K562 (cell line): Measurements from ENCODE around the gene CPNE2. TPM values are rescaled to one million over a fixed set of nuclear protein-coding genes. Genes with fewer than 3 reads are reported as not detected.

ENCODE experiments used
- ATAC-seq: fragments of 200-7000 bp; cut with Tn5 transposase; 3 replicates; pipeline ENCODE4 v1.9.1; 2020; ENCODE audit warnings: moderate library complexity
- BruUV-seq: library from RNA; stranded (reverse); fragments of 400-500 nt; replicated peaks from 2 replicates; lab custom pipeline; 2021; lab: Mats Ljungman, UMichigan
- CTCF ChIA-PET: fragments of 300-600 bp; formaldehyde crosslinking; extraction: SDS; loops from one replicate; lab custom pipeline; 2021; ENCODE audit warnings: low intra/inter-chr PET ratio; lab: Yijun Ruan, JAX
- POLR2A ChIA-PET: fragments of 300-600, 350-650 bp; sonication (Branson Sonifier 250); formaldehyde crosslinking; extraction: SDS; loops from one replicate; lab custom pipeline; 2021; ENCODE audit warnings: antibody characterized with exemption, inconsistent platforms; lab: Yijun Ruan, JAX
- DNase-seq, 4 experiments: peaks; one replicate each; pipeline versions ENCODE4 v3.0.0 to v3.0.0-alpha.2; 2011 to 2018; ENCODE audit warnings: low spot score in 3 of 4, mixed read lengths in 3 of 4; ENCODE audit errors: extremely low read depth in 1 of 4
- FAIRE-seq: peaks from 2 replicates; lab custom pipeline; 2011; peaks lifted over from hg19 to GRCh38; lab: Jason Lieb, UNC
- H2AFZ ChIP-seq: 2 replicates; pipeline ENCODE4 v1.6.0; 2011; ENCODE audit warnings: low read depth, low read length, control low read depth, inconsistent platforms
- H3K27ac ChIP-seq: fragments of 200-600 bp; 3 replicates; pipeline ENCODE4 v1.8.0; 2011; ENCODE audit warnings: low read depth, mild to moderate bottlenecking, control low read depth, inconsistent platforms, low read length, moderate library complexity, mixed read lengths; ENCODE audit errors: extremely low read depth
- H3K27me3 ChIP-seq, 2 experiments: fragments of 300-600 bp in 1 of 2; 2 replicates in 1 of 2; 3 replicates in 1 of 2; pipeline versions ENCODE4 v1.6.0 to v1.8.0; 2011; ENCODE audit warnings: inconsistent platforms in 2 of 2, low read length in 2 of 2, mild to moderate bottlenecking in 1 of 2, mixed read lengths in 1 of 2, moderate library complexity in 1 of 2; ENCODE audit not compliant: control insufficient read depth in 2 of 2, insufficient read depth in 2 of 2
- H3K36me3 ChIP-seq: fragments of 300-600 bp; 3 replicates; pipeline ENCODE4 v1.8.0; 2011; ENCODE audit warnings: mild to moderate bottlenecking, low read length, inconsistent platforms; ENCODE audit not compliant: control insufficient read depth, insufficient read depth
- H3K4me1 ChIP-seq, 2 experiments: fragments of 200-600 bp in 1 of 2; replicated peaks in 1 of 2; 2 replicates in 1 of 2; 3 replicates in 1 of 2; pipeline versions ENCODE4 v1.5.1 to v1.8.0; 2011; ENCODE audit warnings: inconsistent platforms in 2 of 2, low read length in 2 of 2, mild to moderate bottlenecking in 1 of 2, mixed read lengths in 1 of 2, moderate library complexity in 1 of 2; ENCODE audit not compliant: control insufficient read depth in 2 of 2, insufficient read depth in 2 of 2
- H3K4me2 ChIP-seq: 2 replicates; pipeline ENCODE4 v1.6.1; 2011; ENCODE audit warnings: low read length, control low read depth, inconsistent platforms, mixed read lengths; ENCODE audit not compliant: insufficient read depth
- H3K4me3 ChIP-seq: fragments of 200-600 bp; sonication (generic), shearing (Covaris generic); 2 replicates; pipeline ENCODE4 v1.5.1; 2016; ENCODE audit warnings: control low read depth, inconsistent platforms
- H3K79me2 ChIP-seq: fragments of 200-600 bp; 3 replicates; pipeline ENCODE4 v1.8.0; 2011; ENCODE audit warnings: low read length, inconsistent platforms; ENCODE audit not compliant: control insufficient read depth, insufficient read depth
- H3K9ac ChIP-seq, 2 experiments: 2 replicates each; pipeline versions ENCODE4 v1.6.0 to v1.6.1; 2011; ENCODE audit warnings: low read depth in 2 of 2, low read length in 2 of 2, control low read depth in 1 of 2, inconsistent platforms in 1 of 2, mild to moderate bottlenecking in 1 of 2, mixed read lengths in 1 of 2; ENCODE audit not compliant: insufficient read depth in 1 of 2
- H3K9me1 ChIP-seq: one replicate; pipeline ENCODE4 v1.6.0; 2011; ENCODE audit warnings: inconsistent platforms, mild to moderate bottlenecking, low read length, moderate library complexity; ENCODE audit not compliant: control insufficient read depth, insufficient read depth
- H3K9me3 ChIP-seq: replicated peaks from 2 replicates; pipeline ENCODE4 v1.5.1; 2011; ENCODE audit warnings: low read depth, low read length, inconsistent platforms; ENCODE audit not compliant: control insufficient read depth, insufficient read depth
- H4K20me1 ChIP-seq: replicated peaks from 2 replicates; pipeline ENCODE4 v1.6.1; 2011; ENCODE audit warnings: low read length, inconsistent platforms, mixed read lengths; ENCODE audit not compliant: control insufficient read depth, insufficient read depth
- ARID2 ChIP-seq: fragments of 450-650 bp; IDR thresholded peaks from 2 replicates; pipeline ENCODE4 v1.6.1; 2017; ENCODE audit warnings: antibody characterized with exemption, mild to moderate bottlenecking
- BRF2 ChIP-seq: IDR thresholded peaks from 3 replicates; pipeline ENCODE4 v1.6.1; 2011; ENCODE audit warnings: borderline replicate concordance, mild to moderate bottlenecking; ENCODE audit not compliant: insufficient read length, insufficient read depth
- ELF1 ChIP-seq: fragments of 200-800 bp; sonication (Bioruptor generic); IDR thresholded peaks from 2 replicates; pipeline ENCODE4 v1.6.1; 2016; ENCODE audit warnings: missing genetic modification characterization, missing compliant biosample characterization
- KLF6 ChIP-seq: fragments of 250-450 bp; sonication (Bioruptor Pico); IDR thresholded peaks from 2 replicates; pipeline ENCODE4 v1.4.0; 2020; ENCODE audit warnings: mild to moderate bottlenecking, moderate library complexity, borderline replicate concordance
- LEF1 ChIP-seq: fragments of 450-650 bp; IDR thresholded peaks from 2 replicates; pipeline ENCODE4 v1.6.1; 2016; ENCODE audit warnings: mild to moderate bottlenecking
- MYNN ChIP-seq, 2 experiments: sonication (generic); formaldehyde crosslinking in 1 of 2; IDR thresholded peaks; 2 replicates each; pipeline versions ENCODE4 v1.5.0 to v1.6.1; 2016 to 2020; ENCODE audit warnings: antibody characterized with exemption in 1 of 2, missing genetic modification reagents in 1 of 2
- RB1 ChIP-seq: fragments of 450-650 bp; IDR thresholded peaks from 2 replicates; pipeline ENCODE4 v1.6.1; 2017; ENCODE audit warnings: low read depth, mild to moderate bottlenecking
- STAT5B ChIP-seq: fragments of 250-450 bp; sonication (Bioruptor Pico); IDR thresholded peaks from 2 replicates; pipeline ENCODE4 v1.8.0; 2021; ENCODE audit warnings: mild to moderate bottlenecking, inconsistent platforms
- TCF3 ChIP-seq: sonication (generic); formaldehyde crosslinking; IDR thresholded peaks from 2 replicates; pipeline ENCODE4 v1.4.0; 2020; ENCODE audit warnings: mild to moderate bottlenecking, missing genetic modification reagents
- USF2 ChIP-seq: sonication (generic); formaldehyde crosslinking; IDR thresholded peaks from 2 replicates; pipeline ENCODE4 v1.5.0; 2020; ENCODE audit warnings: missing genetic modification reagents
- ZNF143 ChIP-seq: sonication (generic); formaldehyde crosslinking; IDR thresholded peaks from 2 replicates; pipeline ENCODE4 v1.9.0; 2022; ENCODE audit warnings: mild to moderate bottlenecking, missing genetic modification reagents
- ZNF586 ChIP-seq: fragments of 450-650 bp; formaldehyde crosslinking; conservative IDR thresholded peaks from 2 replicates; pipeline ENCODE4 v1.4.0; 2020; ENCODE audit warnings: mild to moderate bottlenecking, moderate library complexity
- ZNF695 ChIP-seq: fragments of 450-650 bp; formaldehyde crosslinking; IDR thresholded peaks from 2 replicates; pipeline ENCODE4 v1.4.0; 2020; ENCODE audit warnings: mild to moderate bottlenecking, moderate library complexity
- ZNF717 ChIP-seq: fragments of 250-450 bp; sonication (Bioruptor Pico); IDR thresholded peaks from 2 replicates; pipeline ENCODE4 v1.5.0; 2021
- WGBS: fragments of 100-300 bp; shearing (Covaris generic); methylation state at CpG from one replicate; pipeline ENCODE4 v1.1.6; 2016; ENCODE audit warnings: low coverage, mixed read lengths; ENCODE audit not compliant: insufficient coverage; ENCODE audit errors: missing lambda C conversion rate; 5-methylcytosine and 5-hydroxymethylcytosine counted together
- in situ Hi-C: fragments of 300-500 bp; cut with MboI; formaldehyde crosslinking; loops from 4 replicates; pipeline ENCODE4 v1.15.0; 2018; ENCODE audit warnings: inconsistent platforms, mixed read lengths
- intact Hi-C: fragments of 100-400 bp; cut with micrococcal nuclease; formaldehyde crosslinking; loops from 2 replicates; pipeline ENCODE4 v1.14.2; 2022
- polyA plus RNA-seq, 8 experiments: library from polyadenylated mRNA; depleted of rRNA in 4 of 8; stranded (reverse) in 5 of 8; unstranded in 3 of 8; fragments of >200 nt; fragmentation: Nextera tagmentation in 2 of 8; fragmentation: Illumina TruSeq in 1 of 8; extraction: Ambion mirVana in 2 of 8; extraction: Trizol in 1 of 8; gene quantifications; 2 replicates each; pipeline versions ENCODE4 v1.2.1 to v1.2.3, GENCODE V29; 2011 to 2014; ENCODE audit warnings: inconsistent platforms in 1 of 8, missing spikeins in 1 of 8
- total RNA-seq, 7 experiments: library from RNA; depleted of rRNA in 6 of 7; stranded (reverse); fragments of >200 nt in 6 of 7; fragmentation: Illumina TruSeq in 2 of 7; extraction: Trizol in 2 of 7; gene quantifications; 2 replicates each; pipeline versions ENCODE4 v1.2.1 to v1.2.3, GENCODE V29; 2011 to 2021; ENCODE audit warnings: low replicate concordance in 1 of 7

Gene CPNE2
- total and polyA plus RNA-seq, 9 of the 15 experiments (the other 6 are each of a cell fraction or from before 2014, with no cell fraction given) = 3.0 to 13.9 (median 8.6) TPM

GRCh38 chr16:57049678-57050077, 42.7 kb upstream of the CPNE2 start:
- H3K4me2 ChIP-seq = no peak overlapping the region

More at GRCh38 chr16:57049678-57050077, 42.7 kb upstream of the CPNE2 start:
- DNase-seq (no peak), ATAC-seq (no peak), FAIRE-seq (no peak)
- no TSS peak for BruUV-seq
- Histone ChIP-seq H3K27ac (no peak overlapping the region), H4K20me1 (no peaks in the 10 kb centered on the region), H3K36me3 (no peaks in the 10 kb centered on the region), H3K4me3 (no peak overlapping the region), H3K9ac (no peak overlapping the region), H3K27me3 (peaks cover 28 to 46% of the 10 kb centered on the region in 2 experiments), H3K9me3 (no peaks in the 10 kb centered on the region), H3K79me2 (no peaks in the 10 kb centered on the region), H2AFZ (no peak overlapping the region), H3K4me1 (no peaks in the 10 kb centered on the region; a peak in 1 of 5 replicates), H3K9me1 (no peaks in the 10 kb centered on the region)
- TF ChIP-seq ZNF695 (CRISPR knock-in tag) = no peak
- TF ChIP-seq MYNN (IDR thresholded peaks at IDR 0.05) = no peak
- no peak for TF ChIP-seq MYNN (CRISPR knock-in tag; IDR thresholded peaks at IDR 0.05)
- no peak for TF ChIP-seq USF2 (CRISPR knock-in tag)
- TF ChIP-seq ARID2 = no peak
- TF ChIP-seq STAT5B = no peak
- no peak for TF ChIP-seq ELF1 (tag)
- no peak for TF ChIP-seq ZNF586 (CRISPR knock-in tag)
- TF ChIP-seq RB1 = no peak
- no peak for TF ChIP-seq LEF1
- TF ChIP-seq TCF3 = no peak
- TF ChIP-seq BRF2 = no peak
- no peak for TF ChIP-seq ZNF717 (CRISPR knock-in tag)
- no peak for TF ChIP-seq KLF6 (CRISPR knock-in tag)
- no peak for TF ChIP-seq ZNF143 (CRISPR knock-in tag)
- ChIA-PET CTCF (no interaction called here), POLR2A (no interaction called here)
- WGBS = 26% methylated on average over 4 of the region's 4 CpGs
- intact Hi-C loops (no loop called here), in situ Hi-C loops (no loop called here)
